ENCODE measurements around the gene GGTLC3.
"Not testable (repeated sequence)": the region's sequence is repeated elsewhere in the genome, so short reads cannot be mapped to it uniquely, and the experiment has no call there.

The GGTLC3 gene

DNA sequence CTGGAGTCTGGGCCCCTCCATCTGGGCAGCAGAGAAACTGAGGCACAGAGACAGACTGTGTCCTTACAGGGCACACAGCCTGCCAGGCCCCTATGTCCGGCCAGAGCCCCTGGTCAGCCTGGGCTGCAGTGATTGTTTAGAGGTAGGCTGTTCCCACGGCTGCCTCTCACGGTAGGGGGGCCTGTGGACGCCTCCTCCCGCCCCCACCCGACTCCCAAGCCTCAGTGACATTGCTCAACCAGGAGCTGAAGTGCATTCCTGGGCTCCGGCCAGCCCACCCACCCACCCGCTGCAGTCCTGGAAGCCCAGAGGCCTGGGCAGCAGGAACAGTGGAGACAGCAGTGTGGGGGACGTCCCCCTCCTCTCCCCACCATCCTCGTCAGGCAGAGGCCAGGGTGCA is 4.5 kb downstream of the GGTLC3 start:
- not testable (repeated sequence) for H3K4me3 ChIP-seq (ENCODE audit: low read length)

DNA sequence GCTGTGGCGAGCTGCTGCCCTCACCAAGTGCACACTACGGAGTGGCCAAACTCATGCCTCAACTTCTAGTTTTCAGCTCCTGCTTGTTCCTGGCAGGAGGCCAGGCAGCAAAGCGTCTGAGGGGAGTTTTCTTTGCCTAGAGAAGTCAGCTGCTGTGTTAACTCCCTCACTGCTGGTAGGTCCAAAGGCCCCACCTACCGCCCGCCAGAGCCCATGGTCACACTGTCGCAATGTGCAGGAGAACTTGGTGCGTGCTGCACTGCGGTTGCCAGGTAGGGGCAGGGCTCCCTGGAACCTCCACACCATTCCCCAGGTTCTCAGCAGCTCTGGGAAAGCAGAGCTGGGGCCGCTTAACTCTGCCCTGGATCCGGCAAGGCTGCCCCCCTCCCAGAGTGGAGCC is 5.6 kb downstream of the GGTLC3 start:
- not testable (repeated sequence) for H3K4me3 ChIP-seq (ENCODE audit: low read length)

DNA sequence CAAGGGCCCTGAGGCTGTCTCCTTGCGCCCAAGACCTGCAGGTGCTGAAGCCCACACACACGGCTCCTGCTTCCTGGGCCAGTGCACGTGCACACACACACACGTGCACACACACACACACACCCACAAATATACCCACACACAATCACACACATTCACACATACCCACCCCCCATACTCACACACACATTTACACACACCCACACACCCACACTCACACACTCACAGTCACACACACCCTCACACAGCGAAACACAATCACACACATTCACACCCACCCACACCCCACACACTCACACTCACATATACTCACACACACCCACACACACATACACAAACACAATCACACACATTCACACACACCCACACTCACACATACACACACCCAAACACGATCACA is 6.6 kb downstream of the GGTLC3 start:
- not testable (repeated sequence) for H3K4me3 ChIP-seq (ENCODE audit: low read length)

DNA sequence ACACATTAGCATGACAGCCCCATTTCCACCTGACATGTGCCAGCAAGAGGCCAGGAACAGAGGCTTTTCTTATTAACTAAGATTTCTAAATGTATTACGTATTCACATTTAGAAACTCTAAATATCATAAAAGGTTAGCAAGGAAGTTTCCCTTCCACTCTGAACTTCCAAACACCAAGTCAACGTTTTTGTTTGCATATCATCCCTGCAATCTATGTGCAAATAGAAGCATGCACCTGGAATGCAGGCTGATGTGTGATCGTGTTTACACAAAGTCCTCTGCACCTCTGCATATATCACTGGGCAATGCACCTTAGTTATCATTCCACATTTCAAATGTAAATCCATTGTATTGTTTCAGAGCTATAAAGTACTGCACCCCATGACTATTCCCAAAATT is 21.7 kb downstream of the GGTLC3 start:
- H3K4me3 ChIP-seq (ENCODE audit: low read length) = not testable (repeated sequence)
